Midbrain (tissue), 1 donor: ENCODE data around the gene SLX9.

ENCODE experiments used
- DNase-seq: peaks from one replicate; lab custom pipeline; 2025; lab: John Stamatoyannopoulos, UW

SLX9 gene

GRCh38 chr21:44977616-44978340, 37.9 kb downstream of the SLX9 start:
- DNase-seq = no peak

- DNase-seq = no peak
Observed at GRCh38 chr21:44979687-44980561, 40.1 kb downstream of the SLX9 start.

GRCh38 chr21:44980562-44981489, 41.0 kb downstream of the SLX9 start:
- DNase-seq = no peak

GRCh38 chr21:44982558-44983250, 42.9 kb downstream of the SLX9 start:
- DNase-seq = no peak

GRCh38 chr21:44983421-44984206, 43.8 kb downstream of the SLX9 start:
- no peak for DNase-seq

- DNase-seq = no peak
Observed at GRCh38 chr21:44984428-44984791, 44.6 kb downstream of the SLX9 start.

- no peak for DNase-seq
Observed at GRCh38 chr21:44984792-44985440, 45.1 kb downstream of the SLX9 start.

GRCh38 chr21:44985441-44986401, 45.9 kb downstream of the SLX9 start:
- DNase-seq = no peak

- no peak for DNase-seq
Observed at GRCh38 chr21:44986471-44987291, 46.9 kb downstream of the SLX9 start.

GRCh38 chr21:44987301-44987885, 47.6 kb downstream of the SLX9 start:
- DNase-seq = no peak

GRCh38 chr21:44987886-44988606, 48.2 kb downstream of the SLX9 start:
- no peak for DNase-seq

GRCh38 chr21:44988607-44989536, 49.0 kb downstream of the SLX9 start:
- no peak for DNase-seq

- no peak for DNase-seq
Observed at GRCh38 chr21:44989537-44989886, 49.7 kb downstream of the SLX9 start.

GRCh38 chr21:44989943-44990780, 50.3 kb downstream of the SLX9 start:
- DNase-seq = no peak

- DNase-seq = no peak
Observed at GRCh38 chr21:44990921-44991320, 51.1 kb downstream of the SLX9 start.
